AG09319 (cell line): ENCODE data around the gene DPYD.

ENCODE experiments used
- DNase-seq: peaks from one replicate; pipeline ENCODE4 v3.0.0-alpha.2; 2010; ENCODE audit warnings: low read depth; ENCODE audit errors: extremely low read depth
- TF ChIP-seq, protein P1 (sequence below): IDR thresholded peaks from 2 replicates; pipeline ENCODE4 v1.5.1; 2011; ENCODE audit warnings: low read depth, mild to moderate bottlenecking, inconsistent platforms, low read length, moderate library complexity

The DPYD gene

GRCh38 chr1:97551113-97551512 lies 369.7 kb downstream of the DPYD start:
- DNase-seq = no peak
- TF ChIP-seq, protein P1, sequence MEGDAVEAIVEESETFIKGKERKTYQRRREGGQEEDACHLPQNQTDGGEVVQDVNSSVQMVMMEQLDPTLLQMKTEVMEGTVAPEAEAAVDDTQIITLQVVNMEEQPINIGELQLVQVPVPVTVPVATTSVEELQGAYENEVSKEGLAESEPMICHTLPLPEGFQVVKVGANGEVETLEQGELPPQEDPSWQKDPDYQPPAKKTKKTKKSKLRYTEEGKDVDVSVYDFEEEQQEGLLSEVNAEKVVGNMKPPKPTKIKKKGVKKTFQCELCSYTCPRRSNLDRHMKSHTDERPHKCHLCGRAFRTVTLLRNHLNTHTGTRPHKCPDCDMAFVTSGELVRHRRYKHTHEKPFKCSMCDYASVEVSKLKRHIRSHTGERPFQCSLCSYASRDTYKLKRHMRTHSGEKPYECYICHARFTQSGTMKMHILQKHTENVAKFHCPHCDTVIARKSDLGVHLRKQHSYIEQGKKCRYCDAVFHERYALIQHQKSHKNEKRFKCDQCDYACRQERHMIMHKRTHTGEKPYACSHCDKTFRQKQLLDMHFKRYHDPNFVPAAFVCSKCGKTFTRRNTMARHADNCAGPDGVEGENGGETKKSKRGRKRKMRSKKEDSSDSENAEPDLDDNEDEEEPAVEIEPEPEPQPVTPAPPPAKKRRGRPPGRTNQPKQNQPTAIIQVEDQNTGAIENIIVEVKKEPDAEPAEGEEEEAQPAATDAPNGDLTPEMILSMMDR = no peak

GRCh38 chr1:97545446-97545845 lies 375.4 kb downstream of the DPYD start:
- TF ChIP-seq, protein P1 = no peak
- no peak for DNase-seq

- TF ChIP-seq, protein P1 = no peak
- no peak for DNase-seq
These were observed 380.4 kb downstream of the DPYD start for GRCh38 chr1:97540346-97540888.

DNA sequence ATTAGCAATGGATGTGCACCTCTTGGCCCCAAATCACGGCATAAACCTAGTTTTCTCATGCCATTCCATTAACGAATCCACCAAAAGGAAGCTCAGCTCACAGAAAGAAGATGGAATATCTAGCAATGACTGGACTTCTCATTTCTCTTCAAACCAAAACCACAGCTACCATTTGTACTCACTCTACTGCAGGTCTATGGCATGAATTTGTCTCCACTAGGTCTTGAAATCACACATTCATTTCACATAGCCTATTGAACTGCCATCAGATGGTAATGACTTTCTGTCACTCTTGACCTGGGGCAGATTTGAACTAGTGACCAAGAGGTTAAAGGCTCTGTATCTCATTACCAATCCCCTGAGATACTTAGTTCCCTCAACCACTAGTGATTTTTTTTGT lies 382.7 kb downstream of the DPYD start:
- DNase-seq = no peak

DNA sequence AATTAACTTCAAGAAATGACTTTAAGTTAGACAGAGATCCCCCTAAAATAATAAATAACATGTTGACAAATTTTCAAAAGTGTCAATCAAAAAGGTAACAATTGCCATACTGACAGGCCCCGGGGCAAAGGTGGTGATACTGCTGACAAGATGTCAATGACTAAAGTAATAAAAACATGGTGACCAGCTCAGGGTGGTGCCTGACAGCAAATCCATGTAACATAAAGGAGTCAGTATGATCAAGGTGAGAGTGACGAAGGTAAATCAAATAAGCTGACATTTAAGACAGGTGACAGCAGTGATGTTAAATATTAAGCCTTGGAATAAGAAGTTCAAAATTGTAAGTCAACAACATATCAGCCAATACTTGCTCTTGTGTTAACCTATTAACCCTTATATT lies 387.5 kb downstream of the DPYD start:
- TF ChIP-seq, protein P1 = no peak
- no peak for DNase-seq

More for the DNA sequence above, 382.7 kb downstream of the DPYD start:
- TF ChIP-seq, protein P1 = no peak

- TF ChIP-seq, protein P1 = no peak
- no peak for DNase-seq
These were observed 391.2 kb downstream of the DPYD start for GRCh38 chr1:97529600-97529999.

DNA sequence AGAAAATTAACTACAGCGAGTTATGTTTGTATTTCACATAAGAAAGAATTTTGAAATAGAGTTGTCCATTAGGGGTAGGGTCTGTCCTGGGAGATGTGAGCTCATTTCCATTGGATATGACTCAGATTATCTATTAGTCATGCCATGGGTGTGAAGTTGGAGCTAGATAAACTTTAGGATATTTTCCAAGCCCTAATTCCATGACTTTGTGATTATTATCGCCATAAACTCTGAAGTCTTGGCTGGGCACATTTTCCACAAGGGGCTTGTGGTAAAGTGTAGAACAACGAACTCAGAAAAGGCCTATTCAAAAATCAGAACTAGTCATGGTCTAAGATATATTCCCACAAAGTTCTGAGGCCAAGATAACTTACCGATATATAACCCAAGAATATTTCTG lies 396.6 kb downstream of the DPYD start:
- TF ChIP-seq, protein P1 = no peak
- DNase-seq = no peak
